H1 (cell line): Measurements from ENCODE around the gene ONECUT3. TPM values are rescaled to one million over a fixed set of nuclear protein-coding genes. Genes with fewer than 3 reads are reported as not detected.
A peak's percentile ranks its signal among the peaks of the same experiment; 100 is the strongest.

Source experiments
- CTCF ChIA-PET: fragments of 300-600 bp; sonication (Branson Sonifier 250); formaldehyde crosslinking; loops from one replicate; lab custom pipeline; 2021; ENCODE audit not compliant: partially characterized antibody; lab: Charles Lee
- POLR2A ChIA-PET: fragments of 300-600 bp; sonication (Branson Sonifier 250); formaldehyde crosslinking; loops from one replicate; lab custom pipeline; 2021; ENCODE audit warnings: inconsistent platforms; ENCODE audit not compliant: partially characterized antibody; lab: Charles Lee
- DNase-seq, 2 experiments: peaks; one replicate each; pipeline versions ENCODE4 v3.0.0 to v3.0.0-alpha.2; 2010 to 2022; ENCODE audit warnings: low spot score in 2 of 2, low read depth in 1 of 2, mixed read lengths in 1 of 2
- FAIRE-seq: peaks from 2 replicates; lab custom pipeline; 2011; peaks lifted over from hg19 to GRCh38; lab: Jason Lieb, UNC
- H2AFZ ChIP-seq: 2 replicates; pipeline ENCODE4 v1.8.1; 2012; ENCODE audit warnings: low read length, inconsistent platforms
- H2AK5ac ChIP-seq: 2 replicates; pipeline ENCODE4 v1.6.1; 2013; ENCODE audit warnings: low read depth, low read length
- H2BK120ac ChIP-seq: replicated peaks from 2 replicates; pipeline ENCODE3; 2013; ENCODE audit warnings: low read depth, low read length, inconsistent platforms
- H2BK12ac ChIP-seq: 2 replicates; pipeline ENCODE4 v1.6.1; 2013; ENCODE audit warnings: low read depth, low read length
- H2BK15ac ChIP-seq: 2 replicates; pipeline ENCODE4 v1.6.1; 2013; ENCODE audit warnings: low read length
- H2BK20ac ChIP-seq: 2 replicates; pipeline ENCODE4 v1.6.1; 2013; ENCODE audit warnings: low read length
- H2BK5ac ChIP-seq: 2 replicates; pipeline ENCODE4 v1.6.1; 2013; ENCODE audit warnings: low read depth, low read length
- H3K14ac ChIP-seq: 2 replicates; pipeline ENCODE4 v1.6.1; 2013; ENCODE audit warnings: inconsistent platforms; ENCODE audit not compliant: insufficient read length
- H3K18ac ChIP-seq: 2 replicates; pipeline ENCODE4 v1.6.1; 2013; ENCODE audit warnings: low read length; ENCODE audit errors: extremely low read depth
- H3K23ac ChIP-seq: 2 replicates; pipeline ENCODE4 v1.6.1; 2013; ENCODE audit warnings: inconsistent platforms; ENCODE audit not compliant: insufficient read length
- H3K23me2 ChIP-seq: 2 replicates; pipeline ENCODE4 v1.6.1; 2013; ENCODE audit warnings: low read depth, low read length
- H3K27ac ChIP-seq: 2 replicates; pipeline ENCODE4 v1.6.1; 2011; ENCODE audit warnings: low read depth, low read length, inconsistent platforms
- H3K27me3 ChIP-seq, 4 experiments: replicated peaks in 1 of 4; 1 replicate in 1 of 4; 2 replicates in 3 of 4; pipeline versions ENCODE4 v1.6.1 to v1.8.1; 2011 to 2013; ENCODE audit warnings: low read length in 3 of 4, mild to moderate bottlenecking in 3 of 4, inconsistent platforms in 2 of 4, mixed read lengths in 2 of 4, moderate library complexity in 1 of 4; ENCODE audit not compliant: control insufficient read depth in 3 of 4, insufficient read depth in 3 of 4; ENCODE audit errors: extremely low read depth in 1 of 4
- H3K36me3 ChIP-seq, 4 experiments: 2 replicates each; pipeline versions ENCODE4 v1.6.1 to v1.8.1; 2011 to 2013; ENCODE audit warnings: mild to moderate bottlenecking in 4 of 4, low read length in 3 of 4, moderate library complexity in 2 of 4, control low read depth in 1 of 4, inconsistent platforms in 1 of 4; ENCODE audit not compliant: insufficient read depth in 4 of 4, control insufficient read depth in 2 of 4
- H3K4ac ChIP-seq: replicated peaks from 2 replicates; pipeline ENCODE3; 2013; ENCODE audit warnings: low read length, low read depth, mixed read lengths, inconsistent platforms; ENCODE audit not compliant: insufficient read length
- H3K4me1 ChIP-seq, 4 experiments: replicated peaks in 1 of 4; 1 replicate in 1 of 4; 2 replicates in 3 of 4; pipeline versions ENCODE4 v1.6.1 to v1.8.1; 2011 to 2013; ENCODE audit warnings: low read length in 3 of 4, inconsistent platforms in 2 of 4, mixed read lengths in 1 of 4; ENCODE audit not compliant: insufficient read depth in 4 of 4, control insufficient read depth in 3 of 4
- H3K4me2 ChIP-seq, 2 experiments: 2 replicates each; pipeline versions ENCODE4 v1.6.1 to v1.8.1; 2011 to 2013; ENCODE audit warnings: low read depth in 2 of 2, low read length in 2 of 2, control low read depth in 1 of 2, inconsistent platforms in 1 of 2, mild to moderate bottlenecking in 1 of 2; ENCODE audit not compliant: insufficient read depth in 1 of 2
- H3K4me3 ChIP-seq, 4 experiments: fragments of 200-600, 300-600 bp in 1 of 4; sonication (generic), shearing (Covaris generic), sonication (Bioruptor Twin) in 1 of 4; 2 replicates each; pipeline versions ENCODE4 v1.5.1 to v1.8.1; 2011 to 2016; ENCODE audit warnings: low read length in 4 of 4, low read depth in 3 of 4, control low read depth in 2 of 4, inconsistent platforms in 2 of 4, mild to moderate bottlenecking in 2 of 4, mixed read lengths in 1 of 4, moderate library complexity in 1 of 4; ENCODE audit not compliant: insufficient read depth in 2 of 4; ENCODE audit errors: extremely low read depth in 1 of 4
- H3K56ac ChIP-seq: replicated peaks from 2 replicates; pipeline ENCODE3; 2013; ENCODE audit warnings: low read depth, mild to moderate bottlenecking, mixed read lengths, low read length, inconsistent platforms; ENCODE audit not compliant: insufficient read length
- H3K79me1 ChIP-seq: 2 replicates; pipeline ENCODE4 v1.6.1; 2013; ENCODE audit warnings: low read depth, low read length, control low read depth
- H3K79me2 ChIP-seq, 2 experiments: 2 replicates each; pipeline versions ENCODE4 v1.6.1 to v1.8.1; 2012 to 2013; ENCODE audit warnings: low read length in 2 of 2, mild to moderate bottlenecking in 2 of 2, inconsistent platforms in 1 of 2; ENCODE audit not compliant: insufficient read depth in 2 of 2, control insufficient read depth in 1 of 2
- H3K9ac ChIP-seq, 4 experiments: replicated peaks in 1 of 4; 1 replicate in 1 of 4; 2 replicates in 3 of 4; pipeline versions ENCODE4 v1.6.1 to v1.8.1; 2011 to 2013; ENCODE audit warnings: low read depth in 3 of 4, low read length in 3 of 4, control low read depth in 2 of 4, mild to moderate bottlenecking in 2 of 4, moderate library complexity in 2 of 4, inconsistent platforms in 1 of 4; ENCODE audit errors: extremely low read depth in 1 of 4
- H3K9me3 ChIP-seq, 2 experiments: 2 replicates each; pipeline versions ENCODE4 v1.6.1 to v1.8.1; 2012 to 2013; ENCODE audit warnings: mild to moderate bottlenecking in 2 of 2, moderate library complexity in 2 of 2, control low read depth in 1 of 2, inconsistent platforms in 1 of 2, low read depth in 1 of 2, low read length in 1 of 2, mixed read lengths in 1 of 2; ENCODE audit not compliant: insufficient read depth in 2 of 2
- H4K20me1 ChIP-seq, 2 experiments: replicated peaks in 1 of 2; 2 replicates each; pipeline versions ENCODE3 to v1.8.1; 2011 to 2013; ENCODE audit warnings: inconsistent platforms in 2 of 2, low read length in 2 of 2, mild to moderate bottlenecking in 1 of 2; ENCODE audit not compliant: insufficient read depth in 2 of 2, control insufficient read depth in 1 of 2
- H4K5ac ChIP-seq: 2 replicates; pipeline ENCODE4 v1.6.1; 2013; ENCODE audit warnings: low read length, low read depth, mixed read lengths, inconsistent platforms; ENCODE audit not compliant: insufficient read length
- H4K8ac ChIP-seq: 2 replicates; pipeline ENCODE4 v1.8.0; 2013; ENCODE audit warnings: mild to moderate bottlenecking, moderate library complexity, low read length, inconsistent platforms; ENCODE audit not compliant: insufficient read depth; ENCODE audit errors: extremely low read depth
- H4K91ac ChIP-seq: replicated peaks from 2 replicates; pipeline ENCODE3; 2013; ENCODE audit warnings: low read length, mixed read lengths, inconsistent platforms; ENCODE audit not compliant: insufficient read length
- SUZ12 ChIP-seq: fragments of 200-600 bp; sonication (generic); IDR thresholded peaks from 2 replicates; pipeline ENCODE4 v1.6.1; 2012; ENCODE audit warnings: mild to moderate bottlenecking, inconsistent platforms, low read length, moderate library complexity, mixed read lengths
- WGBS, 2 experiments: shearing (Covaris generic) in 1 of 2; methylation state at CpG; one replicate each; pipeline versions ENCODE4 v1.1.6 to v1.1.7; 2013 to 2015; ENCODE audit warnings: low lambda C conversion rate in 2 of 2, mixed read lengths in 2 of 2, inconsistent platforms in 1 of 2, low coverage in 1 of 2, missing lambda C conversion rate in 1 of 2; ENCODE audit not compliant: insufficient replicate concordance in 2 of 2, insufficient coverage in 1 of 2, insufficient read length in 1 of 2; ENCODE audit errors: extremely low coverage in 1 of 2, missing lambda C conversion rate in 1 of 2; 5-methylcytosine and 5-hydroxymethylcytosine counted together
- polyA plus RNA-seq, 7 experiments: library from polyadenylated mRNA; depleted of rRNA in 3 of 7; stranded (reverse) in 5 of 7; unstranded in 2 of 7; fragments of >200 nt in 5 of 7; fragments of 200-250 nt in 2 of 7; gene quantifications; 1 replicate in 5 of 7; 2 replicates in 1 of 7; 4 replicates in 1 of 7; pipeline versions ENCODE4 v1.2.1 to v1.2.3, GENCODE V29; 2011 to 2013; ENCODE audit warnings: missing spikeins in 2 of 7, mixed read lengths in 2 of 7
- total RNA-seq: library from RNA; stranded (reverse); fragmentation: NEBNext Ultra II Directional; extraction: Animal tissue kit (Norgen Biotek cat#: 25700); gene quantifications from 2 replicates; pipeline ENCODE4 v1.2.1, GENCODE V29; 2021

Gene ONECUT3
- total and polyA plus RNA-seq, 2 of the 8 experiments (the other 6 are each of a cell fraction or from before 2014, with no cell fraction given): not detected

DNA sequence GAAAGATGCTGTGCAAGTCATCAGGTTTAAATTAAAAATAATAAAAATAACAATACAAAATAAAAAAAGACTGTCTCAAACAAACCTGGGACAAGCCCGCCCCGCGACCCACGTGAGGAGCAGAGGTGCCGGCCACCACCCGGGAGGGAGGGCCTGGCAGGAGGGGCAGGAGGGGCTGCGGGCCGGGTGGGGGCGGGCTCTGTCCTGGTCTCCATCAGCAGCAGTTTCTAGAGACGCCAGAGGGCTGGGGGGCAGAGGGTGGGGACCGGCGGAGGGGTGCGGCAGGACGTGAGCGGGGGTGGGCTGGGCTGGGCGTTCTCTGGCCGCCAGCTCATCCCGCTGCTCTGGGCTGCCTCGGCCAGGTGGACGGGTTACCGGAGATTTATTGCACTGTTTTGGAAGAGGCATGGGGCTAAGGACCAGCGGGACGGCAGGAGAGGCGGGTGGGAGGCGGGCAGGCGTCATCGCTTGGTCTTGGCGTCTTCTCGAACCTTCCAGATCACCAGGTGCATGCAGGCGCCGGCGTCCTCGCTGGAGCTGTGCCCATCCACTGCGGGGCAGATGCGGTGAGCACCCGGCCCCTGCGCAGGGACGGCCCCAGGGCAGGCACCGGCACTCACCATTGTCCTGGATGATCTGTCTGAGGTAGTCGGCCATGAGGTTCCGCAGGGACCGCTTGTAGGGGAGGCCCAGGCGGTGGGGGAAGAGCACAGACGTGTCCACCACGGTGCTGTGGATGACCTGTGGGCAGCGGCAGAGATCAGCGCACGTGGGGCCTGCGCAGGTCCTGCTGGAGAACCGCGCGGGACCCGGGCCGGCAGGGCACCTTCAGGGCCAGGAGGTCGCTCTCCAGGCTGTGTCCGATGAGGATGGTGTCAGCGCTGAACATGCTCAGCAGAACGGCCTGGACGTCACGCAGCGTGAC is 62.6 kb downstream of the ONECUT3 start:
- Histone ChIP-seq H3K36me3 (peaks cover 8 to 39% (median 14%) of the 10 kb centered on the region in 4 experiments; a peak in 7 of 8 replicates), H3K4me3 (no peak overlapping the region), H3K18ac (no peak overlapping the region), H3K4me1 (peaks cover 0 to 2% (median 0%) of the 10 kb centered on the region in 4 experiments; a peak in 3 of 7 replicates), H3K23ac (no peak overlapping the region), H3K9ac (no peak overlapping the region), H2AFZ (no peak overlapping the region), H2BK5ac (no peak overlapping the region), H4K5ac (no peak overlapping the region), H3K4ac (no peak overlapping the region), H3K23me2 (peaks cover 2% of the 10 kb centered on the region), H4K91ac (no peak overlapping the region), H2BK15ac (no peak overlapping the region), H3K79me2 (no peaks in the 10 kb centered on the region), H3K9me3 (no peaks in the 10 kb centered on the region), H3K14ac (no peak overlapping the region), H4K8ac (peak overlapping the region; percentile 51; the same call in 1 of the 2 replicates), H2AK5ac (no peak overlapping the region), H2BK12ac (0 out of 2 replicates have a peak overlapping the region, but pooled peaks have one; percentile 17), H2BK20ac (no peak overlapping the region), H3K27me3 (peaks cover 0 to 3% (median 0%) of the 10 kb centered on the region in 4 experiments; a peak in 3 of 7 replicates), H3K27ac (no peak overlapping the region), H3K79me1 (no peaks in the 10 kb centered on the region; the same call in 1 of the 2 replicates), H3K56ac (no peak overlapping the region), H3K4me2 (no peak overlapping the region), H2BK120ac (no peak overlapping the region), H4K20me1 (peaks cover 2 to 8% of the 10 kb centered on the region in 2 experiments)
- CTCF ChIA-PET: interaction anchor here (1.1 to 3.6 kb wide), 5 partner anchors 10 to 225 kb away, joined by 3 to 48 read pairs (median 17); no protein-coding TSS in a partner anchor
- no peak for TF ChIP-seq SUZ12
- POLR2A ChIA-PET: no interaction called here
- FAIRE-seq (no peak), DNase-seq (no peak)
- WGBS, 2 experiments: 93% methylated on average over 38 of the region's 61 CpGs; no CpG with 5 or more reads in 1 of the 2 experiments
